GM20000 (cell line): ENCODE data around the gene ESPNL.

Experiments
- DNase-seq: peaks from one replicate; pipeline ENCODE4 v3.0.0; 2012; ENCODE audit warnings: low spot score
- CTCF ChIP-seq: IDR thresholded peaks from 2 replicates; pipeline ENCODE4 v1.5.1; 2012; ENCODE audit warnings: mild to moderate bottlenecking, control low read depth; ENCODE audit errors: extremely low read depth, missing control alignments

ESPNL gene

GRCh38 chr2:238164906-238165287 lies 64.8 kb downstream of the ESPNL start:
- no peak for TF ChIP-seq CTCF

GRCh38 chr2:238165288-238165921 lies 65.3 kb downstream of the ESPNL start:
- no peak for TF ChIP-seq CTCF
- DNase-seq: peak; percentile 10

More at GRCh38 chr2:238164906-238165287, 64.8 kb downstream of the ESPNL start:
- DNase-seq: peak; percentile 26

GRCh38 chr2:238166391-238167343 lies 66.5 kb downstream of the ESPNL start:
- DNase-seq: peak; percentile 21
- TF ChIP-seq CTCF: no peak

- TF ChIP-seq CTCF: no peak
- DNase-seq: no peak
These were observed 67.2 kb downstream of the ESPNL start for GRCh38 chr2:238167344-238167715.

- no peak for TF ChIP-seq CTCF
- DNase-seq: peak; percentile 29
These were observed 67.6 kb downstream of the ESPNL start for GRCh38 chr2:238167761-238168160.

GRCh38 chr2:238168196-238169047 lies 68.3 kb downstream of the ESPNL start:
- no peak for TF ChIP-seq CTCF
- DNase-seq: peak; percentile 19
